ENCODE results near the gene MED26. TPM values are rescaled to one million over a fixed set of nuclear protein-coding genes. Genes with fewer than 3 reads are reported as not detected.

The MED26 gene
- total and polyA plus RNA-seq, 2 of the 8 experiments (the other 6 are each of a cell fraction or from before 2014, with no cell fraction given) = 5.3 to 10.7 TPM

DNA sequence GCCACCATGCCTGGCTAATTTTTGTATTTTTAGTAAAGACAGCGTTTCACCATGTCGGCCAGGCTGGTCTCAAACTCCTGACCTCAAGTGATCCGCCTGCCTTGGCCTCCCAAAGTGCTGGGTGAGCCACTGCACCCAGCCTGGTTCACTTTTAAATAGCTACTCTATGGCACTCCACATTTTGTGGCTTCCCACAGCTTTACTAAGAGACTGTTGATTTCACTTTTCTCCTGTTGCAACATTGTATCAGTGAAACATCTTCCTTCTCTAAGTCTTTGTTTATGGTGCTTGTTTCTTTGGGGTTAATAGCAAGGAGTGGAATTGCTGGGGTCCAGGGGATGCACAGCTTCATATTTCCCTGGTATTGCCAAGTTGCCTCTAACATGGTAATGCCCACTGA, 45.2 kb upstream of the MED26 start (continued):
- TF ChIP-seq, protein P1, sequence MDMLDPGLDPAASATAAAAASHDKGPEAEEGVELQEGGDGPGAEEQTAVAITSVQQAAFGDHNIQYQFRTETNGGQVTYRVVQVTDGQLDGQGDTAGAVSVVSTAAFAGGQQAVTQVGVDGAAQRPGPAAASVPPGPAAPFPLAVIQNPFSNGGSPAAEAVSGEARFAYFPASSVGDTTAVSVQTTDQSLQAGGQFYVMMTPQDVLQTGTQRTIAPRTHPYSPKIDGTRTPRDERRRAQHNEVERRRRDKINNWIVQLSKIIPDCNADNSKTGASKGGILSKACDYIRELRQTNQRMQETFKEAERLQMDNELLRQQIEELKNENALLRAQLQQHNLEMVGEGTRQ (IDR thresholded peaks at IDR 0.05; ENCODE audit: low read length) = no peak
- TF ChIP-seq FOSL1 (IDR thresholded peaks at IDR 0.05; ENCODE audit: insufficient read depth, low read depth, low read length) (no peak), HDAC2 (IDR thresholded peaks at IDR 0.05; ENCODE audit: borderline replicate concordance in 1 of 2, low read depth in 2 of 2, low read length in 2 of 2) (no peak), CEBPB (IDR thresholded peaks at IDR 0.05; ENCODE audit: low read depth, low read length) (no peak), SP2 (IDR thresholded peaks at IDR 0.05; ENCODE audit: low read length) (no peak), ZNF274 (IDR thresholded peaks at IDR 0.05; ENCODE audit: borderline replicate concordance, extremely low read depth, low read length) (no peak), SIN3A (conservative IDR thresholded peaks at IDR 0.05 in 1 of 2, IDR thresholded peaks at IDR 0.05 in 1 of 2; ENCODE audit: low read depth in 1 of 2, low read length in 2 of 2) (no peak), EGR1 (IDR thresholded peaks at IDR 0.05; ENCODE audit: borderline replicate concordance, low read depth, low read length) (no peak)

Measured in H1 (cell line).